ENCODE data around the gene GABRR3.

DNA sequence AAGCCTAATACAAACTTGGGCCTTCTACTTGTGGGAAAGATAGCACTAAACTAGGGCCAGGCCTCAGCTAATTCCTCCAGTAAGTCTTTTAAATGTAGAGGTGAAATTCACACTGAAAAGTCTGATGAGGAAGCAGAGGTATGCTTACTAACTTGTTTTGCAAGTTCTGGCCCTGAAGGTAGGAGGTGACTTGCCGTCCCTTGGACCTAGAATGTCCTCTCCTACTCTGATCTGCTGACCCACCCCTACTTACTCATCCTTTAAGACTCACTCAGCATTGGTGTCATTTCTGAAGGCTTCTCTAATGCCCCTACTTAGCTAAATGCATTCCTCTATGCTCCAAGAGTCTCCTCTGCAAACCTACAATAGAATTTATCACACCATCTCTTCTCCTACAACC lies 82.2 kb downstream of the GABRR3 start:
- TF ChIP-seq, protein P1, sequence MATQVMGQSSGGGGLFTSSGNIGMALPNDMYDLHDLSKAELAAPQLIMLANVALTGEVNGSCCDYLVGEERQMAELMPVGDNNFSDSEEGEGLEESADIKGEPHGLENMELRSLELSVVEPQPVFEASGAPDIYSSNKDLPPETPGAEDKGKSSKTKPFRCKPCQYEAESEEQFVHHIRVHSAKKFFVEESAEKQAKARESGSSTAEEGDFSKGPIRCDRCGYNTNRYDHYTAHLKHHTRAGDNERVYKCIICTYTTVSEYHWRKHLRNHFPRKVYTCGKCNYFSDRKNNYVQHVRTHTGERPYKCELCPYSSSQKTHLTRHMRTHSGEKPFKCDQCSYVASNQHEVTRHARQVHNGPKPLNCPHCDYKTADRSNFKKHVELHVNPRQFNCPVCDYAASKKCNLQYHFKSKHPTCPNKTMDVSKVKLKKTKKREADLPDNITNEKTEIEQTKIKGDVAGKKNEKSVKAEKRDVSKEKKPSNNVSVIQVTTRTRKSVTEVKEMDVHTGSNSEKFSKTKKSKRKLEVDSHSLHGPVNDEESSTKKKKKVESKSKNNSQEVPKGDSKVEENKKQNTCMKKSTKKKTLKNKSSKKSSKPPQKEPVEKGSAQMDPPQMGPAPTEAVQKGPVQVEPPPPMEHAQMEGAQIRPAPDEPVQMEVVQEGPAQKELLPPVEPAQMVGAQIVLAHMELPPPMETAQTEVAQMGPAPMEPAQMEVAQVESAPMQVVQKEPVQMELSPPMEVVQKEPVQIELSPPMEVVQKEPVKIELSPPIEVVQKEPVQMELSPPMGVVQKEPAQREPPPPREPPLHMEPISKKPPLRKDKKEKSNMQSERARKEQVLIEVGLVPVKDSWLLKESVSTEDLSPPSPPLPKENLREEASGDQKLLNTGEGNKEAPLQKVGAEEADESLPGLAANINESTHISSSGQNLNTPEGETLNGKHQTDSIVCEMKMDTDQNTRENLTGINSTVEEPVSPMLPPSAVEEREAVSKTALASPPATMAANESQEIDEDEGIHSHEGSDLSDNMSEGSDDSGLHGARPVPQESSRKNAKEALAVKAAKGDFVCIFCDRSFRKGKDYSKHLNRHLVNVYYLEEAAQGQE (IDR thresholded peaks at IDR 0.05; ENCODE audit: unreplicated experiment): no peak
- TF ChIP-seq, protein P2, sequence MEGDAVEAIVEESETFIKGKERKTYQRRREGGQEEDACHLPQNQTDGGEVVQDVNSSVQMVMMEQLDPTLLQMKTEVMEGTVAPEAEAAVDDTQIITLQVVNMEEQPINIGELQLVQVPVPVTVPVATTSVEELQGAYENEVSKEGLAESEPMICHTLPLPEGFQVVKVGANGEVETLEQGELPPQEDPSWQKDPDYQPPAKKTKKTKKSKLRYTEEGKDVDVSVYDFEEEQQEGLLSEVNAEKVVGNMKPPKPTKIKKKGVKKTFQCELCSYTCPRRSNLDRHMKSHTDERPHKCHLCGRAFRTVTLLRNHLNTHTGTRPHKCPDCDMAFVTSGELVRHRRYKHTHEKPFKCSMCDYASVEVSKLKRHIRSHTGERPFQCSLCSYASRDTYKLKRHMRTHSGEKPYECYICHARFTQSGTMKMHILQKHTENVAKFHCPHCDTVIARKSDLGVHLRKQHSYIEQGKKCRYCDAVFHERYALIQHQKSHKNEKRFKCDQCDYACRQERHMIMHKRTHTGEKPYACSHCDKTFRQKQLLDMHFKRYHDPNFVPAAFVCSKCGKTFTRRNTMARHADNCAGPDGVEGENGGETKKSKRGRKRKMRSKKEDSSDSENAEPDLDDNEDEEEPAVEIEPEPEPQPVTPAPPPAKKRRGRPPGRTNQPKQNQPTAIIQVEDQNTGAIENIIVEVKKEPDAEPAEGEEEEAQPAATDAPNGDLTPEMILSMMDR (conservative IDR thresholded peaks at IDR 0.05; ENCODE audit: low read depth in 2 of 2): no peak
- no peak for TF ChIP-seq POLR2AphosphoS5 (IDR thresholded peaks at IDR 0.05; ENCODE audit: low read depth)
- no peak for TF ChIP-seq EZH2 (IDR thresholded peaks at IDR 0.05; ENCODE audit: low read depth, unreplicated experiment)
- no peak for TF ChIP-seq STAT1 (IDR thresholded peaks at IDR 0.05; ENCODE audit: unreplicated experiment)
- TF ChIP-seq CREB1 (CRISPR knock-in tag; IDR thresholded peaks at IDR 0.05; ENCODE audit: low read depth): no peak
- no peak for TF ChIP-seq JUNB (IDR thresholded peaks at IDR 0.05; ENCODE audit: unreplicated experiment)
- TF ChIP-seq EZH2phosphoT487 (IDR thresholded peaks at IDR 0.05; ENCODE audit: unreplicated experiment): no peak
- TF ChIP-seq, protein P3, sequence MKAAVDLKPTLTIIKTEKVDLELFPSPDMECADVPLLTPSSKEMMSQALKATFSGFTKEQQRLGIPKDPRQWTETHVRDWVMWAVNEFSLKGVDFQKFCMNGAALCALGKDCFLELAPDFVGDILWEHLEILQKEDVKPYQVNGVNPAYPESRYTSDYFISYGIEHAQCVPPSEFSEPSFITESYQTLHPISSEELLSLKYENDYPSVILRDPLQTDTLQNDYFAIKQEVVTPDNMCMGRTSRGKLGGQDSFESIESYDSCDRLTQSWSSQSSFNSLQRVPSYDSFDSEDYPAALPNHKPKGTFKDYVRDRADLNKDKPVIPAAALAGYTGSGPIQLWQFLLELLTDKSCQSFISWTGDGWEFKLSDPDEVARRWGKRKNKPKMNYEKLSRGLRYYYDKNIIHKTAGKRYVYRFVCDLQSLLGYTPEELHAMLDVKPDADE (IDR thresholded peaks at IDR 0.05): no peak
- TF ChIP-seq NANOG (IDR thresholded peaks at IDR 0.05; ENCODE audit: borderline replicate concordance): no peak
- TF ChIP-seq ZNF114 (CRISPR knock-in tag; IDR thresholded peaks at IDR 0.05): no peak

All from GM23338 (cell line).